ENCODE results near the gene PCDH10. TPM values are rescaled to one million over a fixed set of nuclear protein-coding genes. Genes with fewer than 3 reads are reported as not detected.

The PCDH10 gene
- total RNA-seq, 2 donors from 2014 or later = 0.22 to 0.37 TPM

GRCh38 chr4:133127500-133127899, 21.6 kb upstream of the PCDH10 start:
- no peaks in the 10 kb centered on the region for H3K9me3 ChIP-seq
- no peaks in the 10 kb centered on the region for H3K4me1 ChIP-seq
- H3K4me3 ChIP-seq = no peak overlapping the region
- H3K27me3 ChIP-seq = no peaks in the 10 kb centered on the region
- no peaks in the 10 kb centered on the region for H3K36me3 ChIP-seq
- no peak overlapping the region for H3K27ac ChIP-seq
- H3K9ac ChIP-seq (ENCODE audit: low read depth in 2 of 2, low read length in 2 of 2) = no peak overlapping the region
- DNase-seq = no peak
- intact Hi-C loops (cut with DNase I) = no loop called here
- no peak for TF ChIP-seq CTCF (IDR thresholded peaks at IDR 0.05)

GRCh38 chr4:133129237-133129636, 19.9 kb upstream of the PCDH10 start:
- Histone ChIP-seq H3K4me1 (no peaks in the 10 kb centered on the region), H3K27ac (no peak overlapping the region), H3K9ac (ENCODE audit: low read depth in 2 of 2, low read length in 2 of 2) (no peak overlapping the region), H3K4me3 (no peak overlapping the region), H3K27me3 (no peaks in the 10 kb centered on the region), H3K9me3 (no peaks in the 10 kb centered on the region), H3K36me3 (no peaks in the 10 kb centered on the region)
- no peak for TF ChIP-seq CTCF (IDR thresholded peaks at IDR 0.05)
- intact Hi-C loops (cut with DNase I) = no loop called here
- DNase-seq = no peak

- no peak for TF ChIP-seq CTCF (IDR thresholded peaks at IDR 0.05)
- no peaks in the 10 kb centered on the region for H3K4me1 ChIP-seq
- H3K36me3 ChIP-seq = no peaks in the 10 kb centered on the region
- H3K9ac ChIP-seq (ENCODE audit: low read depth in 2 of 2, low read length in 2 of 2) = no peak overlapping the region
- no peak overlapping the region for H3K4me3 ChIP-seq
- intact Hi-C loops (cut with DNase I) = no loop called here
- DNase-seq = no peak
- no peaks in the 10 kb centered on the region for H3K27me3 ChIP-seq
- no peak overlapping the region for H3K27ac ChIP-seq
- no peaks in the 10 kb centered on the region for H3K9me3 ChIP-seq
Observed at GRCh38 chr4:133130171-133130570, 18.9 kb upstream of the PCDH10 start.

- Histone ChIP-seq H3K36me3 (no peaks in the 10 kb centered on the region), H3K27me3 (no peaks in the 10 kb centered on the region), H3K9me3 (no peaks in the 10 kb centered on the region), H3K9ac (ENCODE audit: low read depth in 2 of 2, low read length in 2 of 2) (no peak overlapping the region), H3K4me3 (no peak overlapping the region), H3K4me1 (no peaks in the 10 kb centered on the region), H3K27ac (no peak overlapping the region)
- TF ChIP-seq CTCF (IDR thresholded peaks at IDR 0.05) = no peak
- DNase-seq = no peak
- intact Hi-C loops (cut with DNase I) = no loop called here
Observed at GRCh38 chr4:133131829-133132460, 17.1 kb upstream of the PCDH10 start.

- H3K27ac ChIP-seq = no peak overlapping the region
- DNase-seq = no peak
- no peak overlapping the region for H3K4me3 ChIP-seq
- intact Hi-C loops (cut with DNase I) = no loop called here
- H3K36me3 ChIP-seq = no peaks in the 10 kb centered on the region
- no peaks in the 10 kb centered on the region for H3K27me3 ChIP-seq
- no peaks in the 10 kb centered on the region for H3K9me3 ChIP-seq
- no peak for TF ChIP-seq CTCF (IDR thresholded peaks at IDR 0.05)
- H3K9ac ChIP-seq (ENCODE audit: low read depth in 2 of 2, low read length in 2 of 2) = no peak overlapping the region
- no peaks in the 10 kb centered on the region for H3K4me1 ChIP-seq
Observed at GRCh38 chr4:133136833-133137232, 12.3 kb upstream of the PCDH10 start.
